ENCODE measurements around the gene GTF3C2. TPM values are rescaled to one million over a fixed set of nuclear protein-coding genes. Genes with fewer than 3 reads are reported as not detected.

The GTF3C2 gene
- total and polyA plus RNA-seq, 10 of the 15 experiments (the other 5 are each of a cell fraction or from before 2014, with no cell fraction given) = 45.9 to 105 (median 80.3) TPM

DNA sequence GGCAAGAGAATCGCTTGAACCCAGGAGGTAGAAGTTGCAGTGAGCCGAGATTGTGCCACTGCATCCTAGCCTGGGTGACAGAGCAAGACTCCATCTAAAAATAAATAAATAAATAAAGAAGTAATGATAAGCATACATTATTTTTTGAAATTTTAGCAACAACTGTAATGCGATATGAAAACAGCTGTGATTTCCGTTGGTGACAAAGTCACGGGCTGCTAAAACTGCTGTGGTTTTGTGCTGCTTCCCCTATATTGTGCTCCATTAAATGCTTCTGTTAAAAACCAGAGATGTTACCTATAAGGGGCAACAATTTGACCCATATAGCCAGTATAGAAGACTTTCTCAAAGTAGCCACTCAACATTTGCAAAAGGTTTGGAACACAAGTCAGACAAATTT lies 66.0 kb downstream of the GTF3C2 start (continued):
- no peak for TF ChIP-seq RELA (IDR thresholded peaks at IDR 0.05; ENCODE audit: borderline replicate concordance, partially characterized antibody)

DNA sequence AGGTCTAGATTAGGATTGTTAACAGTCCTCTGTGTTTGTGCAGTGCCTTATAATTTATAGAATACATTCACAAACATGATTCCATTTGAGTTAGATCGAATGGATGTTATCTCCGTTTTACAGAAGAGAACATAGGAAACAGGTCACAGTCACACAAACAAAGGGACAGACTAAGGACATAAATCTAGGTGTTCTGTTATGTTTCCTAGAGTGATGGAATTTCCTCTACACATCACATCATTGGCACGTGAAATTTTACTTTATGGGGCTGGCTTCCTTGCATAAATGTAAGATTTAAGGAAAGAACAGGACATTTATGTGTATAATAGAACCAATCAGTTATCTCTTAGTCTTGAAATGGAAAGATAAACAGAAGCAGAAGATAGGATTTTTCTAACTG lies 68.0 kb downstream of the GTF3C2 start:
- H3K4me1 ChIP-seq (ENCODE audit: control insufficient read depth, insufficient read depth, low read length) = no peaks in the 10 kb centered on the region
- no TSS peak for BruUV-seq (replicated peaks)
- ATAC-seq (no peak), FAIRE-seq (no peak), DNase-seq (ENCODE audit: low read depth, low spot score) (no peak)
- WGBS (ENCODE audit: insufficient coverage, insufficient replicate concordance, low lambda C conversion rate, missing lambda C conversion rate) = 0% methylated on average over 3 of the region's 3 CpGs
- no peak overlapping the region for H3K4me3 ChIP-seq
- H4K20me1 ChIP-seq (ENCODE audit: control insufficient read depth, insufficient read depth) = no peaks in the 10 kb centered on the region
- ChIA-PET RAD21 (ENCODE audit: unreplicated experiment) (no interaction called here), SMC1A (ENCODE audit: uncharacterized antibody, unreplicated experiment) (interaction anchor here (1.3 kb wide), 1 partner anchor 9 kb away, joined by 3 read pairs; no protein-coding TSS in a partner anchor), POLR2A (no interaction called here), CTCF (interaction anchor here (1.2 to 4.8 kb wide), 3 partner anchors 9 to 443 kb away, joined by 4 to 27 read pairs (median 18); no protein-coding TSS in a partner anchor)
- no peak overlapping the region for H2AFZ ChIP-seq (ENCODE audit: control insufficient read depth, low read depth, low read length)
- no peaks in the 10 kb centered on the region for H3K9me3 ChIP-seq (replicated peaks; ENCODE audit: control insufficient read depth, insufficient read depth, low read length)
- no peak overlapping the region for H3K9ac ChIP-seq (ENCODE audit: control insufficient read depth, insufficient read depth, low read length)
- no peaks in the 10 kb centered on the region; a peak in 1 of 4 replicates for H3K27me3 ChIP-seq (replicated peaks in 1 of 2; ENCODE audit: control insufficient read depth in 2 of 2, insufficient read depth in 2 of 2, low read length in 1 of 2)
- H3K27ac ChIP-seq (ENCODE audit: control insufficient read depth, insufficient read depth) = no peak overlapping the region
- no peaks in the 10 kb centered on the region for H3K79me2 ChIP-seq (ENCODE audit: control insufficient read depth, insufficient read depth, low read length)
- in situ Hi-C loops (cut with MboI) = no loop called here
- H3K4me2 ChIP-seq (ENCODE audit: control insufficient read depth, insufficient read depth) = no peak overlapping the region
- no peaks in the 10 kb centered on the region for H3K36me3 ChIP-seq (ENCODE audit: control insufficient read depth in 2 of 2, insufficient read depth in 2 of 2, low read length in 1 of 2)
- intact Hi-C loops (cut with micrococcal nuclease; ENCODE audit: unreplicated experiment) = loop anchor here (10.0 kb wide), 1 partner anchor 114 kb away; no protein-coding TSS in a partner anchor
- TF ChIP-seq, protein P1, sequence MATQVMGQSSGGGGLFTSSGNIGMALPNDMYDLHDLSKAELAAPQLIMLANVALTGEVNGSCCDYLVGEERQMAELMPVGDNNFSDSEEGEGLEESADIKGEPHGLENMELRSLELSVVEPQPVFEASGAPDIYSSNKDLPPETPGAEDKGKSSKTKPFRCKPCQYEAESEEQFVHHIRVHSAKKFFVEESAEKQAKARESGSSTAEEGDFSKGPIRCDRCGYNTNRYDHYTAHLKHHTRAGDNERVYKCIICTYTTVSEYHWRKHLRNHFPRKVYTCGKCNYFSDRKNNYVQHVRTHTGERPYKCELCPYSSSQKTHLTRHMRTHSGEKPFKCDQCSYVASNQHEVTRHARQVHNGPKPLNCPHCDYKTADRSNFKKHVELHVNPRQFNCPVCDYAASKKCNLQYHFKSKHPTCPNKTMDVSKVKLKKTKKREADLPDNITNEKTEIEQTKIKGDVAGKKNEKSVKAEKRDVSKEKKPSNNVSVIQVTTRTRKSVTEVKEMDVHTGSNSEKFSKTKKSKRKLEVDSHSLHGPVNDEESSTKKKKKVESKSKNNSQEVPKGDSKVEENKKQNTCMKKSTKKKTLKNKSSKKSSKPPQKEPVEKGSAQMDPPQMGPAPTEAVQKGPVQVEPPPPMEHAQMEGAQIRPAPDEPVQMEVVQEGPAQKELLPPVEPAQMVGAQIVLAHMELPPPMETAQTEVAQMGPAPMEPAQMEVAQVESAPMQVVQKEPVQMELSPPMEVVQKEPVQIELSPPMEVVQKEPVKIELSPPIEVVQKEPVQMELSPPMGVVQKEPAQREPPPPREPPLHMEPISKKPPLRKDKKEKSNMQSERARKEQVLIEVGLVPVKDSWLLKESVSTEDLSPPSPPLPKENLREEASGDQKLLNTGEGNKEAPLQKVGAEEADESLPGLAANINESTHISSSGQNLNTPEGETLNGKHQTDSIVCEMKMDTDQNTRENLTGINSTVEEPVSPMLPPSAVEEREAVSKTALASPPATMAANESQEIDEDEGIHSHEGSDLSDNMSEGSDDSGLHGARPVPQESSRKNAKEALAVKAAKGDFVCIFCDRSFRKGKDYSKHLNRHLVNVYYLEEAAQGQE (IDR thresholded peaks at IDR 0.05; ENCODE audit: low read depth, low read length) = no peak
- TF ChIP-seq CBX3 (IDR thresholded peaks at IDR 0.05; ENCODE audit: borderline replicate concordance, low read depth) = no peak
- TF ChIP-seq CHD2 (IDR thresholded peaks at IDR 0.05; ENCODE audit: borderline replicate concordance, low read depth, low read length) = no peak
- TF ChIP-seq, protein P2, sequence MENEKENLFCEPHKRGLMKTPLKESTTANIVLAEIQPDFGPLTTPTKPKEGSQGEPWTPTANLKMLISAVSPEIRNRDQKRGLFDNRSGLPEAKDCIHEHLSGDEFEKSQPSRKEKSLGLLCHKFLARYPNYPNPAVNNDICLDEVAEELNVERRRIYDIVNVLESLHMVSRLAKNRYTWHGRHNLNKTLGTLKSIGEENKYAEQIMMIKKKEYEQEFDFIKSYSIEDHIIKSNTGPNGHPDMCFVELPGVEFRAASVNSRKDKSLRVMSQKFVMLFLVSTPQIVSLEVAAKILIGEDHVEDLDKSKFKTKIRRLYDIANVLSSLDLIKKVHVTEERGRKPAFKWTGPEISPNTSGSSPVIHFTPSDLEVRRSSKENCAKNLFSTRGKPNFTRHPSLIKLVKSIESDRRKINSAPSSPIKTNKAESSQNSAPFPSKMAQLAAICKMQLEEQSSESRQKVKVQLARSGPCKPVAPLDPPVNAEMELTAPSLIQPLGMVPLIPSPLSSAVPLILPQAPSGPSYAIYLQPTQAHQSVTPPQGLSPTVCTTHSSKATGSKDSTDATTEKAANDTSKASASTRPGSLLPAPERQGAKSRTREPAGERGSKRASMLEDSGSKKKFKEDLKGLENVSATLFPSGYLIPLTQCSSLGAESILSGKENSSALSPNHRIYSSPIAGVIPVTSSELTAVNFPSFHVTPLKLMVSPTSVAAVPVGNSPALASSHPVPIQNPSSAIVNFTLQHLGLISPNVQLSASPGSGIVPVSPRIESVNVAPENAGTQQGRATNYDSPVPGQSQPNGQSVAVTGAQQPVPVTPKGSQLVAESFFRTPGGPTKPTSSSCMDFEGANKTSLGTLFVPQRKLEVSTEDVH (IDR thresholded peaks at IDR 0.05; ENCODE audit: low read depth, partially characterized antibody) = no peak
- TF ChIP-seq, protein P3, sequence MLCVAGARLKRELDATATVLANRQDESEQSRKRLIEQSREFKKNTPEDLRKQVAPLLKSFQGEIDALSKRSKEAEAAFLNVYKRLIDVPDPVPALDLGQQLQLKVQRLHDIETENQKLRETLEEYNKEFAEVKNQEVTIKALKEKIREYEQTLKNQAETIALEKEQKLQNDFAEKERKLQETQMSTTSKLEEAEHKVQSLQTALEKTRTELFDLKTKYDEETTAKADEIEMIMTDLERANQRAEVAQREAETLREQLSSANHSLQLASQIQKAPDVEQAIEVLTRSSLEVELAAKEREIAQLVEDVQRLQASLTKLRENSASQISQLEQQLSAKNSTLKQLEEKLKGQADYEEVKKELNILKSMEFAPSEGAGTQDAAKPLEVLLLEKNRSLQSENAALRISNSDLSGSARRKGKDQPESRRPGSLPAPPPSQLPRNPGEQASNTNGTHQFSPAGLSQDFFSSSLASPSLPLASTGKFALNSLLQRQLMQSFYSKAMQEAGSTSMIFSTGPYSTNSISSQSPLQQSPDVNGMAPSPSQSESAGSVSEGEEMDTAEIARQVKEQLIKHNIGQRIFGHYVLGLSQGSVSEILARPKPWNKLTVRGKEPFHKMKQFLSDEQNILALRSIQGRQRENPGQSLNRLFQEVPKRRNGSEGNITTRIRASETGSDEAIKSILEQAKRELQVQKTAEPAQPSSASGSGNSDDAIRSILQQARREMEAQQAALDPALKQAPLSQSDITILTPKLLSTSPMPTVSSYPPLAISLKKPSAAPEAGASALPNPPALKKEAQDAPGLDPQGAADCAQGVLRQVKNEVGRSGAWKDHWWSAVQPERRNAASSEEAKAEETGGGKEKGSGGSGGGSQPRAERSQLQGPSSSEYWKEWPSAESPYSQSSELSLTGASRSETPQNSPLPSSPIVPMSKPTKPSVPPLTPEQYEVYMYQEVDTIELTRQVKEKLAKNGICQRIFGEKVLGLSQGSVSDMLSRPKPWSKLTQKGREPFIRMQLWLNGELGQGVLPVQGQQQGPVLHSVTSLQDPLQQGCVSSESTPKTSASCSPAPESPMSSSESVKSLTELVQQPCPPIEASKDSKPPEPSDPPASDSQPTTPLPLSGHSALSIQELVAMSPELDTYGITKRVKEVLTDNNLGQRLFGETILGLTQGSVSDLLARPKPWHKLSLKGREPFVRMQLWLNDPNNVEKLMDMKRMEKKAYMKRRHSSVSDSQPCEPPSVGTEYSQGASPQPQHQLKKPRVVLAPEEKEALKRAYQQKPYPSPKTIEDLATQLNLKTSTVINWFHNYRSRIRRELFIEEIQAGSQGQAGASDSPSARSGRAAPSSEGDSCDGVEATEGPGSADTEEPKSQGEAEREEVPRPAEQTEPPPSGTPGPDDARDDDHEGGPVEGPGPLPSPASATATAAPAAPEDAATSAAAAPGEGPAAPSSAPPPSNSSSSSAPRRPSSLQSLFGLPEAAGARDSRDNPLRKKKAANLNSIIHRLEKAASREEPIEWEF (IDR thresholded peaks at IDR 0.05; ENCODE audit: insufficient replicate concordance, low read depth, low read length) = no peak
- TF ChIP-seq, protein P4, sequence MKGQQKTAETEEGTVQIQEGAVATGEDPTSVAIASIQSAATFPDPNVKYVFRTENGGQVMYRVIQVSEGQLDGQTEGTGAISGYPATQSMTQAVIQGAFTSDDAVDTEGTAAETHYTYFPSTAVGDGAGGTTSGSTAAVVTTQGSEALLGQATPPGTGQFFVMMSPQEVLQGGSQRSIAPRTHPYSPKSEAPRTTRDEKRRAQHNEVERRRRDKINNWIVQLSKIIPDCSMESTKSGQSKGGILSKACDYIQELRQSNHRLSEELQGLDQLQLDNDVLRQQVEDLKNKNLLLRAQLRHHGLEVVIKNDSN (IDR thresholded peaks at IDR 0.05; ENCODE audit: borderline replicate concordance, extremely low read length, insufficient read depth, low read depth, low read length) = no peak
- no peak for TF ChIP-seq HCFC1 (IDR thresholded peaks at IDR 0.05; ENCODE audit: low read length)

All from GM12878 (cell line).